GM10847 (cell line): ENCODE results near the gene TERF2IP.

ENCODE experiments used
- POLR2A ChIP-seq: IDR thresholded peaks from 2 replicates; pipeline ENCODE4 v1.6.1; 2011; ENCODE audit not compliant: insufficient read length; ENCODE audit errors: extremely low read depth

TERF2IP gene

DNA sequence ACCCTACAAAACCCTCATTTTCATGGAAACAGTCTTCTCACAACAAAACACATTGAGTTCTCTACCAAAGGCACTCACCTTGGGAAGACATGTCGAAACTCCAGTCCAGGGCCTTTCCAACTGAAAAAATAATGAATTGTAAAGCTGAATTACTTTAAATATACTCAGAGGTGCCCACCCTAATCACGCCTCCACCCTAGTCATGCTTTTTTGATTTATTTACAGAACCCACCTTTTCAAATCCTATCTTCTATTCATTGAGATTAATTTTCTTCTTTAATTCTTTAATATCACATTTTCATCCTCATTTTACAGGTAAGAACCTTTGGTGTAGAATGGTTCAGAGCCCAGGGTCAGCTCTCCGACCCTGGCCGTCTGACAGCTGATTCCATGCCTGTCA is 29.3 kb downstream of the TERF2IP start, which contains the start of gene CPHXL2:
Gene CPHXL2 (minus strand): TSS at position 101 of the 400 bp plus-strand sequence. CDS start 10 bp downstream, at position 91.
- no peak for TF ChIP-seq POLR2A

DNA sequence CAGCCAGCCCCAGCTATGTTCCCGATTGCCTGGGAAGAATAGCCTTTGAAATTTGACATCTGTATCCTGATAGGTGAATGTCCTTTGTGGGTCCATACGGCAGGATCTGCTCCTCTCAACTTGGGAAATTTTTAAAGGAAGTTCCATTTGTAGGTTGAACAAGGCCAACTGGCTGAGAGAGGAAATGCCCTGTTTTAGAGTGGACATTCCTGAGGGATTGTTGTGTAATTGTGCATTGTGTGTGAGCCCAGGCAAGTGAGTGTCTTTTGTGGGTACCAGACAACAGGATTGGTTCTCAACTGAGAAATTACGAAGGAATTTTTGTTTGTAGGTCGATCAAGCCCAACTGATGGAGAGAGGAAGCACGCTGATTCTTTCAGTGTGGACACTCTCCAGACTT is 31.8 kb downstream of the TERF2IP start:
- no peak for TF ChIP-seq POLR2A

DNA sequence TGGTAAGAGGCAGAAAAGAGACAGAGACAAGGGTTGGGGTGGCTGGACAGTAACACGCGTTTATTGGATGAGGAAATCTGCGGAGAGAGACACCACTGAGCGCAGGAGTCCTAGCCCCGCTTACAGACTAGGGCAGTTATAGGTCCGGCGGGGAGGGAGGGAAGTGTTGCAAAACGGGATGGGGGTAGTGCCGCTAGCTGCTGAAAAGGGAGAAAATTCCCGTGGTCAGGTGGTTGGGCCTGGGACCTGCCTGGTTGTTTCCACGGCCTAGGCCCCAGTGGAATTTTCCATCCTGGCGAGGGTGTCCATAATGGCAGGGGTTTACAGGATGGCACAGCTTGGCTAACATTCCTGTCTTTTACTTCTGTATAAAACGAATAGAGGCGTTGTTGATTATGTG is 34.7 kb downstream of the TERF2IP start:
- no peak for TF ChIP-seq POLR2A

DNA sequence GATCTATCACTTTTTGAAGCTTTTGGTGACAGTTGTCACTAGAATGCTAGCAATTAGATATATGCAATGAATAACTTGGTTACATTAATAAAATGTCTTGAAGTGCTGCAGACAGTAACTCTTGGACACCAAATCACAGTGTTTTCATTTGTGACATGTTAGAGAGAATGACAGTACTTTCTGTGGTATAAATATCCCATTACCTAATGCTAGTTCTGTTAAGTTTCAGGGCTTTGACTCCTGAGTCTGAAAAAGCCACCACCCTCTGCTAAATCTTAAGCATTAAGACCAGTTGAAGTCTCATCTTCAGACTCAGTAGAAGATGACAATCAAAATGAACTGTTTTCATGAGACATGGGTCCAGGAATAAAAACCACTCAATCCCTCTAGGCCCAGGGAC is 39.8 kb downstream of the TERF2IP start:
- TF ChIP-seq POLR2A: no peak

DNA sequence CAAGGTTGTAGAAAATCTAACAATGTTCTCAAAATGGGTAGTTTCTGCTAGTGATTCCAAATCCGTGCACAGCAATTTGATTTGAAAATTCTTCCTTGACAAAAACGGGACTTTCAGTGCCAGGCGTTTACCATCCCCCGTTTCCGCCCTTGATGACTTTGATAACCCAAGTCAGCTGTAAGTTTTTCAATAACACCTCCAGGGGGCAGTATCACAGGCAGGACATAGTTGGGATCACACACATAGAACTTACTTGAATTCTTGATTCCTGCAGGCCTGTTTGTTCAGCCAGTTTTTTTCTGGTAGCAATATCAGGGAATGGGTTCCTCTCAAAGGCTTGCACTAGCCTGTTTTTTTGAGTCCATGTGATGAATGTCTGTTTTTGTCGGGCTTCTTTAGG is 48.1 kb downstream of the TERF2IP start:
- TF ChIP-seq POLR2A: no peak

DNA sequence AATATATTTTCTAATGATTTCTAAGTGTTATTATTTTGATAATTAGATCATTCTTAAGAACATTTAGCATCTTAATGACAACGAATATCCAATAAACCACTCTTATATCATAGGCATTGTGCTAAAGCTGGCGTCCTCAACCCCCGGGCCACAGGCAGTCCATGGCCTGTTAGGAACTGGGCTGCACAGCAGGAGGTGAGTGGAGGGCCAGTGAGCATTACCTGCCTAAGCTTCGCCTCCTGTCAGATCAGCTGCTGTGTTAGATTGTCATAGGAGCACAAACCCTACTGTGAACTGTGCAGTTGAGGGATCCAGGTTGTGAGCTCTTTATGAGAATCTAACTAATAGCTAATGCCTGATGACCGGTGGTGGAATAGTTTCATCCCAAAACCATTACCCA is 50.0 kb downstream of the TERF2IP start:
- no peak for TF ChIP-seq POLR2A

DNA sequence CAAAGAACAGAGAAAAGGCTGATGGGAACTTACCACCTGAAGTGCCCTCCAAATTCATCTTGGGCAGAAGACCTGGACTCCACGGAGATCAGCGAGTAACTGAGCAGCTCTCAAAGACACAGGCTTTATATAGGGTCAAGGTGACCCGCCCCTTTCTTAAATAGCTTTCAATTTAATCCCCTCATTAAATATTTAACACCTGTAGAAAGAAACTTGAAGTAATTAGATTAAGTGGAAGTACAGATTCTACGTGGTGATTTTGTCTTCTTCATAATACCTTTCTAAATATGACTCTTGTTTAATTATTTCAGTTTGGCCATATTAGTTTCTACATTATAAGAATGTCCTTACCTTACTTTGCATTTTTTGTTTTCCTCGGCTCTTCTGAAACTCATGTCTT is 53.8 kb downstream of the TERF2IP start, which contains the start of gene DUXB:
Gene DUXB (minus strand): TSS at position 101 of the 400 bp plus-strand sequence. CDS start 43 bp downstream, at position 58.
- TF ChIP-seq POLR2A: no peak

DNA sequence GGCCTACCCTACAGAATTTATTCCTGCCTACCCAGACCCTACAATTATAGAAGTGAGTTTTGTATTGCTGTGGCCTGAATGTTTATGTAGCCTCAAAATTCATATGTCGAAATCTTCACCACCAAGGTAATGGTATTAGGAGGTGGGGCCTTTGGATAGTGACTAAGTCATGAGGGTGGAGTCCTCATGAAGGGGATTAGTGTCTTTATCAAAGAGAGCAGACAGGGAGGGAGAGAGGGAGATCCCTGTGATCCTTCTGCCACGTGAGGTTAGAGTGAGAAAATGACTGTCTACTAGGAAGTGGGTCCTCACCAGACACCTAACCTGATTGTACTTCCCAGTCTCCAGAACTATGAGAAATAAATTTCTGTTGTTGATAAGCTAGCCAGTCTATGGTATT is 54.7 kb downstream of the TERF2IP start:
- no peak for TF ChIP-seq POLR2A

DNA sequence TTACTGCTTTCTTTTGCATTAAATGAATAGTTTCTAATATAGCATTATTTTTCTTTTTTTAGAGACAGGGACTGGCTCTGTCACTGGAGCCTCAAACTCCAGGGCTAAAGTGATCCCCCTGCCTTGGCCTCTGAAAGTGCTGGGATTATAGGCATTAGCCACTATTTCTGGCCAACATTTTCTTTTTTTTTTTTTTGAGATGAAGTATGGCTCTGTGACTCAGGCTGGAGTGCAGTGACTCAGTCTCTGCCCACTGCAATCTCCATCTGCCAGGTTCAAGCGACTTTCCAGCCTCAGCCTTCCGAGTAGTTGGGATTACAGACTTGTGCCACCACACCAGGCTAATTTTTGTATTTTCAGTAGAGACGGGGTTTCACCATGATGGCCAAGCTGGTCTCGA is 55.7 kb downstream of the TERF2IP start:
- TF ChIP-seq POLR2A: no peak
